Smooth muscle cell (in vitro differentiated cells): Measurements from ENCODE around the gene MS4A10. TPM values are rescaled to one million over a fixed set of nuclear protein-coding genes. Genes with fewer than 3 reads are reported as not detected.

Experiments
- DNase-seq: peaks from one replicate; lab custom pipeline; 2025; ENCODE audit not compliant: unreplicated experiment; lab: John Stamatoyannopoulos, UW
- H2AFZ ChIP-seq: fragments of 200-600 bp; sonication (generic); 2 replicates; pipeline ENCODE4 v1.6.0; 2016; ENCODE audit warnings: antibody characterized with exemption, low read depth, mild to moderate bottlenecking
- H3F3A ChIP-seq: fragments of 200-600 bp; sonication (generic); 2 replicates; pipeline ENCODE4 v1.6.0; 2017; ENCODE audit warnings: antibody characterized with exemption, low read depth
- H3K27ac ChIP-seq: fragments of 200-600 bp; sonication (generic); 2 replicates; pipeline ENCODE4 v1.5.1; 2016; ENCODE audit warnings: low read depth, mild to moderate bottlenecking
- H3K27me3 ChIP-seq: fragments of 200-600 bp; sonication (generic); 2 replicates; pipeline ENCODE4 v1.6.1; 2016; ENCODE audit warnings: low read depth, mild to moderate bottlenecking
- H3K36me3 ChIP-seq: fragments of 200-600 bp; sonication (generic); 2 replicates; pipeline ENCODE4 v1.5.1; 2016; ENCODE audit warnings: low read depth
- H3K4me1 ChIP-seq: fragments of 200-600 bp; sonication (generic); 2 replicates; pipeline ENCODE4 v1.5.1; 2016; ENCODE audit warnings: low read depth
- H3K4me2 ChIP-seq: fragments of 200-600 bp; sonication (generic); 2 replicates; pipeline ENCODE4 v1.6.0; 2016; ENCODE audit warnings: mild to moderate bottlenecking
- H3K4me3 ChIP-seq: fragments of 200-600 bp; sonication (generic); 2 replicates; pipeline ENCODE4 v1.5.1; 2016; ENCODE audit warnings: mild to moderate bottlenecking
- H3K79me2 ChIP-seq: fragments of 200-600 bp; sonication (generic); 2 replicates; pipeline ENCODE4 v1.6.0; 2016; ENCODE audit warnings: low read depth, mild to moderate bottlenecking
- H3K9ac ChIP-seq: fragments of 200-600 bp; sonication (generic); 2 replicates; pipeline ENCODE4 v1.6.0; 2016; ENCODE audit warnings: low read depth
- H3K9me3 ChIP-seq: fragments of 200-600 bp; sonication (generic); replicated peaks from 2 replicates; pipeline ENCODE4 v1.5.1; 2016; ENCODE audit warnings: low read depth
- H4K20me1 ChIP-seq: fragments of 200-600 bp; sonication (generic); 2 replicates; pipeline ENCODE4 v1.6.0; 2016; ENCODE audit warnings: low read depth
- CTCF ChIP-seq: fragments of 200-600 bp; sonication (generic); IDR thresholded peaks from 2 replicates; pipeline ENCODE4 v1.5.1; 2017; ENCODE audit warnings: borderline replicate concordance, mild to moderate bottlenecking, antibody characterized with exemption; ENCODE audit not compliant: insufficient read depth, poor library complexity, severe bottlenecking
- WGBS: methylation state at CpG from one replicate; pipeline ENCODE4 v1.1.7; 2016; ENCODE audit warnings: low lambda C conversion rate; 5-methylcytosine and 5-hydroxymethylcytosine counted together
- polyA plus RNA-seq: library from polyadenylated mRNA; unstranded; fragments of >200 nt; fragmentation: Nextera tagmentation; extraction: Ambion mirVana; gene quantifications from 2 replicates; pipeline ENCODE4 v1.2.1, GENCODE V29; 2016
- total RNA-seq: library from RNA; depleted of rRNA; stranded (reverse); fragments of >200 nt; gene quantifications from 2 replicates; pipeline ENCODE4 v1.2.3, GENCODE V29; 2014

Gene MS4A10
- total and polyA plus RNA-seq, 2 experiments from 2014 or later, result not detected

GRCh38 chr11:60838132-60838531 is 53.0 kb downstream of the MS4A10 start:
- Histone ChIP-seq H3F3A (no peaks in the 10 kb centered on the region), H3K9me3 (no peaks in the 10 kb centered on the region), H3K27ac (no peak overlapping the region), H4K20me1 (no peaks in the 10 kb centered on the region), H3K79me2 (peaks cover 10% of the 10 kb centered on the region), H2AFZ (no peak overlapping the region), H3K4me3 (no peak overlapping the region), H3K36me3 (no peaks in the 10 kb centered on the region), H3K4me2 (no peak overlapping the region), H3K9ac (no peak overlapping the region), H3K4me1 (peaks cover 3% of the 10 kb centered on the region), H3K27me3 (peaks cover 19% of the 10 kb centered on the region)
- 58% methylated on average over 7 of the region's 7 CpGs for WGBS
- no peak for DNase-seq
- TF ChIP-seq CTCF, result no peak

- DNase-seq, result no peak
- no peak overlapping the region for H3K9ac ChIP-seq
- H3K4me3 ChIP-seq, result no peak overlapping the region
These were observed 55.6 kb downstream of the MS4A10 start for GRCh38 chr11:60840470-60841430.

DNA sequence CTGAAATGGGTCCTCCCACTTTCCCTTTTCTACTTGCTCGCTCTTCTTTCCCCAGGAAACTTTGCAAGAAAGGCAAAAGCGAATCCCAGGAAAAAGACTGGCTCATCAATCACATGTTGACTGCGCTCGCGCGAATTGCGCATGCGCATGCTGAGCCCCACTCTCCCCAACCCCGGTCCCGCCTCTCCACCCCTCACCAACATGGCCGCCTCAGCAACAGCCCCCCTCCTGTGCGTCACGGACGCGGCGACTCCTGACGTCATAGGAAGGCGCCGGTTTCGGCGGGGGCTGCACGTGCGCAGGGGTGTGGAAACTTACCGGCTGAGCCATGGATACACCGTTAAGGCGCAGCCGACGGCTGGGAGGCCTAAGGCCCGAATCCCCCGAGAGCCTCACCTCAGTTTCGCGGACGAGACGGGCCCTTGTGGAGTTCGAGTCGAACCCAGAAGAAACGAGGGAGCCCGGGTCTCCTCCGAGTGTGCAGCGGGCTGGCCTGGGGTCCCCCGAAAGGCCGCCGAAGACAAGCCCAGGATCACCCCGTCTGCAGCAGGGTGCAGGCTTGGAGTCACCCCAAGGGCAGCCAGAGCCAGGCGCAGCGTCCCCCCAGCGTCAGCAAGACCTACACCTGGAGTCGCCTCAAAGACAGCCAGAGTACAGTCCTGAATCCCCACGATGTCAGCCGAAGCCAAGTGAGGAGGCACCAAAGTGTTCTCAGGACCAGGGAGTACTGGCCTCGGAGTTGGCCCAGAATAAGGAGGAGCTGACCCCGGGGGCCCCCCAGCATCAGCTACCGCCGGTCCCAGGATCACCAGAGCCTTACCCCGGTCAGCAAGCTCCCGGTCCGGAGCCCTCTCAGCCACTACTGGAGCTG is 56.9 kb downstream of the MS4A10 start, which contains the start of gene CCDC86:
TSS of gene CCDC86 (plus strand) at position 317 of the 871 bp plus-strand sequence. CDS start at position 329, 12 bp downstream.
- Histone ChIP-seq H3K36me3 (no peaks in the 10 kb centered on the region), H3K79me2 (peaks cover 21% of the 10 kb centered on the region), H3K9ac (peak within 1 kb of the TSS; percentile 95), H3K4me3 (peak within 1 kb of the TSS; percentile 85), H4K20me1 (no peaks in the 10 kb centered on the region), H2AFZ (peak within 1 kb of the TSS; percentile 100), H3K9me3 (no peaks in the 10 kb centered on the region), H3K27me3 (peaks cover 2% of the 10 kb centered on the region), H3K4me1 (peaks cover 18% of the 10 kb centered on the region), H3K4me2 (peak within 1 kb of the TSS; percentile 100), H3K27ac (peak within 1 kb of the TSS; percentile 54), H3F3A (no peaks in the 10 kb centered on the region)
- peak; percentile 93 for DNase-seq
- 3% methylated on average over 57 of the region's 57 CpGs for WGBS
- TF ChIP-seq CTCF, result no peak

More at GRCh38 chr11:60840470-60841430, 55.6 kb downstream of the MS4A10 start:
- Histone ChIP-seq H3F3A (no peaks in the 10 kb centered on the region), H3K9me3 (no peaks in the 10 kb centered on the region), H3K79me2 (peaks cover 21% of the 10 kb centered on the region), H3K27me3 (peaks cover 7% of the 10 kb centered on the region), H3K27ac (peak overlapping the region; percentile 29), H3K36me3 (no peaks in the 10 kb centered on the region), H3K4me2 (peak overlapping the region; percentile 100), H4K20me1 (no peaks in the 10 kb centered on the region), H2AFZ (peak overlapping the region; percentile 94), H3K4me1 (peaks cover 18% of the 10 kb centered on the region)
- WGBS, result 88% methylated on average over 14 of the region's 14 CpGs
- no peak for TF ChIP-seq CTCF
